ENCODE measurements around the gene RPS15. TPM values are rescaled to one million over a fixed set of nuclear protein-coding genes. Genes with fewer than 3 reads are reported as not detected.

RPS15 gene
- total and polyA plus RNA-seq, 2 donors from 2014 or later, result 893 to 1,823 TPM

- no peak for FAIRE-seq
- no peaks in the 10 kb centered on the region for H3K9me3 ChIP-seq (ENCODE audit: control insufficient read depth in 2 of 3, insufficient read depth in 1 of 3, low read length in 3 of 3)
- DNase-seq, result no peak
- no peaks in the 10 kb centered on the region for H3K4me1 ChIP-seq (ENCODE audit: control insufficient read depth in 2 of 3, insufficient read depth in 2 of 3, low read depth in 1 of 3, low read length in 3 of 3)
- no peak for TF ChIP-seq CTCF (IDR thresholded peaks at IDR 0.05; ENCODE audit: borderline replicate concordance, extremely low read depth, insufficient read depth)
- H3K36me3 ChIP-seq (ENCODE audit: control insufficient read depth in 2 of 3, insufficient read depth in 3 of 3, low read length in 3 of 3), result no peaks in the 10 kb centered on the region
- H3K27ac ChIP-seq (ENCODE audit: low read depth in 2 of 2, low read length in 2 of 2), result no peak overlapping the region
- H3K9ac ChIP-seq (ENCODE audit: low read length in 3 of 3), result no peak overlapping the region
- H3K27me3 ChIP-seq (ENCODE audit: control insufficient read depth, insufficient read depth, low read length), result peaks cover 32% of the 10 kb centered on the region
- H3K4me3 ChIP-seq (ENCODE audit: low read length in 3 of 3), result no peak overlapping the region
- intact Hi-C loops (cut with DNase I), result no loop called here
Observed at GRCh38 chr19:1452802-1453524, 14.8 kb downstream of the RPS15 start.

- TF ChIP-seq CTCF (IDR thresholded peaks at IDR 0.05; ENCODE audit: borderline replicate concordance, extremely low read depth, insufficient read depth), result no peak
- DNase-seq, result peak in 2 of 5 donors; percentile 62 to 64
- intact Hi-C loops (cut with DNase I), result no loop called here
- Histone ChIP-seq H3K27ac (ENCODE audit: low read depth in 2 of 2, low read length in 2 of 2) (no peak overlapping the region), H3K27me3 (ENCODE audit: control insufficient read depth, insufficient read depth, low read length) (peaks cover 30% of the 10 kb centered on the region), H3K4me1 (ENCODE audit: control insufficient read depth in 2 of 3, insufficient read depth in 2 of 3, low read depth in 1 of 3, low read length in 3 of 3) (no peaks in the 10 kb centered on the region), H3K4me3 (ENCODE audit: low read length in 3 of 3) (no peak overlapping the region), H3K9ac (ENCODE audit: low read length in 3 of 3) (no peak overlapping the region), H3K9me3 (ENCODE audit: control insufficient read depth in 2 of 3, insufficient read depth in 1 of 3, low read length in 3 of 3) (no peaks in the 10 kb centered on the region), H3K36me3 (ENCODE audit: control insufficient read depth in 2 of 3, insufficient read depth in 3 of 3, low read length in 3 of 3) (no peaks in the 10 kb centered on the region)
- FAIRE-seq, result no peak
Observed at GRCh38 chr19:1453525-1454364, 15.5 kb downstream of the RPS15 start.

- Histone ChIP-seq H3K9ac (ENCODE audit: low read length in 3 of 3) (no peak overlapping the region), H3K4me3 (ENCODE audit: low read length in 3 of 3) (no peak overlapping the region), H3K4me1 (ENCODE audit: control insufficient read depth in 2 of 3, insufficient read depth in 2 of 3, low read depth in 1 of 3, low read length in 3 of 3) (no peaks in the 10 kb centered on the region), H3K36me3 (ENCODE audit: control insufficient read depth in 2 of 3, insufficient read depth in 3 of 3, low read length in 3 of 3) (no peaks in the 10 kb centered on the region), H3K27me3 (ENCODE audit: control insufficient read depth, insufficient read depth, low read length) (peaks cover 25% of the 10 kb centered on the region), H3K9me3 (ENCODE audit: control insufficient read depth in 2 of 3, insufficient read depth in 1 of 3, low read length in 3 of 3) (no peaks in the 10 kb centered on the region), H3K27ac (ENCODE audit: low read depth in 2 of 2, low read length in 2 of 2) (no peak overlapping the region)
- intact Hi-C loops (cut with DNase I), result no loop called here
- DNase-seq, result peak in 1 of 5 donors; percentile 52
- TF ChIP-seq CTCF (IDR thresholded peaks at IDR 0.05; ENCODE audit: borderline replicate concordance, extremely low read depth, insufficient read depth), result no peak
- FAIRE-seq, result no peak
Observed at GRCh38 chr19:1455002-1455335, 16.8 kb downstream of the RPS15 start.
